NOMO-1 treated with dmso at 0.1 percent for 144 hours (cell line): ENCODE measurements around the gene IFIT1.
"Not testable (repeated sequence)": the region's sequence is repeated elsewhere in the genome, so short reads cannot be mapped to it uniquely, and the experiment has no call there.

Experiments
- DNase-seq: peaks from one replicate; lab custom pipeline; 2025; ENCODE audit not compliant: unreplicated experiment; lab: John Stamatoyannopoulos, UW

The IFIT1 gene

GRCh38 chr10:89398003-89398749 lies 5.8 kb downstream of the IFIT1 start:
- no peak for DNase-seq

GRCh38 chr10:89399956-89400355 lies 7.5 kb downstream of the IFIT1 start:
- no peak for DNase-seq

- DNase-seq = no peak
These were observed 10.6 kb downstream of the IFIT1 start for GRCh38 chr10:89403043-89403442.

- no peak for DNase-seq
These were observed 12.0 kb downstream of the IFIT1 start for GRCh38 chr10:89404104-89405047.

- not testable (repeated sequence) for DNase-seq
These were observed 13.8 kb downstream of the IFIT1 start for GRCh38 chr10:89406178-89406577.

- not testable (repeated sequence) for DNase-seq
These were observed 15.4 kb downstream of the IFIT1 start for GRCh38 chr10:89407792-89408191.

- not testable (repeated sequence) for DNase-seq
These were observed 16.9 kb downstream of the IFIT1 start for GRCh38 chr10:89409282-89409681.

GRCh38 chr10:89410551-89410950 lies 18.1 kb downstream of the IFIT1 start:
- DNase-seq = not testable (repeated sequence)

- not testable (repeated sequence) for DNase-seq
These were observed 18.7 kb downstream of the IFIT1 start for GRCh38 chr10:89411135-89411534.

- DNase-seq = not testable (repeated sequence)
These were observed 19.9 kb downstream of the IFIT1 start for GRCh38 chr10:89412276-89412675.

- DNase-seq = no peak
These were observed 21.0 kb downstream of the IFIT1 start for GRCh38 chr10:89413398-89413912.

- DNase-seq = peak; percentile 76
These were observed 21.9 kb downstream of the IFIT1 start, which contains the start of gene IFIT5 for GRCh38 chr10:89414146-89414878. IFIT5 (plus strand) TSS chr10:89414568; CDS start chr10:89414799, 231 bp downstream.

GRCh38 chr10:89414879-89415821 lies 22.7 kb downstream of the IFIT1 start:
- no peak for DNase-seq

- no peak for DNase-seq
These were observed 24.0 kb downstream of the IFIT1 start for GRCh38 chr10:89416465-89416864.

- no peak for DNase-seq
These were observed 27.1 kb downstream of the IFIT1 start for GRCh38 chr10:89419548-89419947.

- DNase-seq = no peak
These were observed 28.6 kb downstream of the IFIT1 start for GRCh38 chr10:89421018-89421476.

GRCh38 chr10:89425000-89425399 lies 32.6 kb downstream of the IFIT1 start:
- no peak for DNase-seq

- peak; percentile 4 for DNase-seq
These were observed 33.9 kb downstream of the IFIT1 start for GRCh38 chr10:89426230-89426868.

- DNase-seq = no peak
These were observed 35.2 kb downstream of the IFIT1 start for GRCh38 chr10:89427629-89428028.
